HG02852 (cell line): ENCODE results near the gene FRYL.
"Not testable (repeated sequence)": the region's sequence is repeated elsewhere in the genome, so short reads cannot be mapped to it uniquely, and the experiment has no call there.

Experiments
- ATAC-seq: cut with Tn5 transposase; IDR thresholded peaks from one replicate; pipeline ENCODE4 v1.9.1; 2021; ENCODE audit warnings: mild to moderate bottlenecking, moderate library complexity; ENCODE audit not compliant: unreplicated experiment

Gene FRYL

GRCh38 chr4:48704091-48704802, 75.8 kb downstream of the FRYL start:
- no peak for ATAC-seq

- ATAC-seq = no peak
Measured at GRCh38 chr4:48699475-48699874, 80.6 kb downstream of the FRYL start.

GRCh38 chr4:48698029-48698971, 81.8 kb downstream of the FRYL start:
- ATAC-seq = no peak

GRCh38 chr4:48697516-48697915, 82.6 kb downstream of the FRYL start:
- ATAC-seq = not testable (repeated sequence)

GRCh38 chr4:48694824-48695223, 85.3 kb downstream of the FRYL start:
- ATAC-seq = no peak

- no peak for ATAC-seq
Measured at GRCh38 chr4:48693856-48694574, 86.1 kb downstream of the FRYL start.

- ATAC-seq = no peak
Measured at GRCh38 chr4:48692897-48693296, 87.2 kb downstream of the FRYL start.

GRCh38 chr4:48692044-48692443, 88.0 kb downstream of the FRYL start:
- ATAC-seq = no peak

- no peak for ATAC-seq
Measured at GRCh38 chr4:48688953-48689352, 91.1 kb downstream of the FRYL start.

- no peak for ATAC-seq
Measured at GRCh38 chr4:48687313-48688051, 92.6 kb downstream of the FRYL start.

- no peak for ATAC-seq
Measured at GRCh38 chr4:48686369-48686768, 93.7 kb downstream of the FRYL start.

- ATAC-seq = peak; percentile 85
Measured at GRCh38 chr4:48683784-48684666, 96.1 kb downstream of the FRYL start.

GRCh38 chr4:48682870-48683269, 97.2 kb downstream of the FRYL start:
- not testable (repeated sequence) for ATAC-seq

GRCh38 chr4:48681856-48682255, 98.2 kb downstream of the FRYL start:
- peak; percentile 74 for ATAC-seq

GRCh38 chr4:48680848-48681568, 99.1 kb downstream of the FRYL start:
- ATAC-seq = no peak

- ATAC-seq = no peak
Measured at GRCh38 chr4:48673537-48673936, 106.5 kb downstream of the FRYL start.

- ATAC-seq = no peak
Measured at GRCh38 chr4:48670587-48670986, 109.5 kb downstream of the FRYL start.

- ATAC-seq = no peak
Measured at GRCh38 chr4:48669086-48669485, 111.0 kb downstream of the FRYL start.
